ENCODE data around the gene ESYT1.

DNA sequence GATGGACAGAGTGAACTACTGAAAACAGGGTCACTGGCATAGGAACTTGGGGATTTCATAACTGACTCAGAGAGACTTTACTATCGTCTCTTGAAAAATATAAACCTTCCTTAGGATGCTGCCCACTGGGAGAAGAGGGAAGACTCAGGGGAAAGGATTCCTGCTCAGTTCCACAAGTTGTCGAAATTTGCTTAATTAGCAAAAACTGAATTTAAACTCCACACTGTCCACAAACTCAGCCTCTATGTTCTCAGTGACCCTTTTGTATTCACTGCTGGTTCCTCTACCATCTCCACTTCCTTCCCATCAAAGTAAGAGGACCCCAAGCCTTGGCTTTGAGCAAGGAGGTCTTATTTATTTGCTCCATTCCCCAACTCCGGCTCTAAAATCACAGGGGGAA is 17.1 kb downstream of the ESYT1 start:
- TF ChIP-seq CTCF (IDR thresholded peaks at IDR 0.05; ENCODE audit: borderline replicate concordance, extremely low read depth, low read length, poor library complexity, severe bottlenecking) (no peak), EZH2 (IDR thresholded peaks at IDR 0.05; ENCODE audit: borderline replicate concordance, low read depth, low read length, severe bottlenecking) (no peak)

Measured in DND-41 (cell line).